SK-N-SH (cell line): ENCODE measurements around the gene TP53BP1. TPM values are rescaled to one million over a fixed set of nuclear protein-coding genes. Genes with fewer than 3 reads are reported as not detected.

Source experiments
- CTCF ChIA-PET: fragments of 300-600, 350-600 bp; formaldehyde crosslinking; extraction: SDS; loops from one replicate; lab custom pipeline; 2021; lab: Yijun Ruan, JAX
- POLR2A ChIA-PET: fragments of 350-600 bp; sonication (Branson Sonifier 250); formaldehyde crosslinking; extraction: SDS; loops from one replicate; lab custom pipeline; 2020; ENCODE audit warnings: antibody characterized with exemption, inconsistent platforms; lab: Yijun Ruan, JAX
- DNase-seq: peaks from one replicate; pipeline ENCODE4 v3.0.0; 2012
- H2AFZ ChIP-seq: fragments of 200-600 bp; sonication (generic); 2 replicates; pipeline ENCODE4 v1.8.1; 2016; ENCODE audit warnings: antibody characterized with exemption, mild to moderate bottlenecking, low read depth
- H3F3A ChIP-seq: fragments of 200-600 bp; sonication (generic); replicated peaks from 2 replicates; pipeline ENCODE3; 2016; ENCODE audit warnings: antibody characterized with exemption, mild to moderate bottlenecking; ENCODE audit not compliant: insufficient read depth
- H3K27ac ChIP-seq, 2 experiments: fragments of 200-500 bp in 1 of 2; fragments of 200-600 bp in 1 of 2; sonication (Bioruptor generic) in 1 of 2; sonication (generic), shearing (Covaris generic) in 1 of 2; 2 replicates each; pipeline versions ENCODE4 v1.5.1 to v1.6.1; 2014 to 2016; ENCODE audit warnings: low read depth in 2 of 2, inconsistent platforms in 1 of 2, low read length in 1 of 2, mild to moderate bottlenecking in 1 of 2, mixed read lengths in 1 of 2
- H3K27me3 ChIP-seq: fragments of 200-600 bp; sonication (generic), shearing (Covaris generic); 2 replicates; pipeline ENCODE4 v1.6.1; 2016; ENCODE audit warnings: mixed run types; ENCODE audit not compliant: insufficient read depth
- H3K36me3 ChIP-seq, 2 experiments: fragments of 200-500 bp in 1 of 2; fragments of 200-600 bp in 1 of 2; sonication (Bioruptor generic) in 1 of 2; sonication (generic) in 1 of 2; replicated peaks in 1 of 2; 2 replicates each; pipeline versions ENCODE3 to v1.5.1; 2014 to 2016; ENCODE audit warnings: low read length in 1 of 2, mild to moderate bottlenecking in 1 of 2; ENCODE audit not compliant: insufficient read depth in 2 of 2, control insufficient read depth in 1 of 2
- H3K4me1 ChIP-seq, 2 experiments: fragments of 200-500 bp in 1 of 2; fragments of 200-600 bp in 1 of 2; sonication (Bioruptor generic) in 1 of 2; sonication (generic), shearing (Covaris generic) in 1 of 2; 2 replicates each; pipeline versions ENCODE4 v1.5.1 to v1.6.1; 2014 to 2016; ENCODE audit warnings: low read depth in 1 of 2, low read length in 1 of 2, mixed run types in 1 of 2; ENCODE audit not compliant: insufficient read depth in 2 of 2, control insufficient read depth in 1 of 2
- H3K4me2 ChIP-seq: fragments of 200-600 bp; sonication (generic), shearing (Covaris generic); 2 replicates; pipeline ENCODE4 v1.6.1; 2017; ENCODE audit warnings: mixed run types
- H3K4me3 ChIP-seq, 2 experiments: fragments of 200-500 bp in 1 of 2; fragments of 200-600 bp in 1 of 2; sonication (Bioruptor generic) in 1 of 2; sonication (generic), shearing (Covaris generic) in 1 of 2; 2 replicates each; pipeline versions ENCODE4 v1.5.1 to v1.8.1; 2014 to 2016; ENCODE audit warnings: low read depth in 2 of 2, inconsistent platforms in 1 of 2, low read length in 1 of 2, mild to moderate bottlenecking in 1 of 2, mixed read lengths in 1 of 2, moderate library complexity in 1 of 2
- H3K79me2 ChIP-seq: fragments of 200-600 bp; sonication (generic); 2 replicates; pipeline ENCODE4 v1.8.1; 2017; ENCODE audit warnings: mild to moderate bottlenecking; ENCODE audit not compliant: insufficient read depth
- H3K9ac ChIP-seq: fragments of 200-600 bp; sonication (generic); 2 replicates; pipeline ENCODE4 v1.6.1; 2017; ENCODE audit warnings: mixed run types
- H3K9me2 ChIP-seq: fragments of 200-600 bp; sonication (generic); 2 replicates; pipeline ENCODE4 v1.6.1; 2017; ENCODE audit warnings: mixed run types
- H3K9me3 ChIP-seq: fragments of 200-600 bp; sonication (generic); 2 replicates; pipeline ENCODE4 v1.6.1; 2017; ENCODE audit warnings: mixed run types, mild to moderate bottlenecking, moderate library complexity
- H4K20me1 ChIP-seq: fragments of 200-600 bp; sonication (generic); 2 replicates; pipeline ENCODE4 v1.6.1; 2017; ENCODE audit warnings: mild to moderate bottlenecking, mixed run types; ENCODE audit not compliant: insufficient read depth
- ELF1 ChIP-seq: IDR thresholded peaks from 2 replicates; pipeline ENCODE4 v1.4.0; 2012
- FOXJ3 ChIP-seq: sonication (generic); formaldehyde crosslinking; IDR thresholded peaks from 2 replicates; pipeline ENCODE4 v1.5.1; 2020; ENCODE audit warnings: mild to moderate bottlenecking, missing genetic modification reagents
- GABPA ChIP-seq: IDR thresholded peaks from 2 replicates; pipeline ENCODE4 v1.4.0; 2012; ENCODE audit warnings: low read depth, mild to moderate bottlenecking
- IRF3 ChIP-seq: fragments of 150-350 bp; IDR thresholded peaks from 2 replicates; pipeline ENCODE4 v1.6.1; 2016; ENCODE audit warnings: mild to moderate bottlenecking, low read depth, low read length
- MAX ChIP-seq: IDR thresholded peaks from 2 replicates; pipeline ENCODE4 v1.4.0; 2012; ENCODE audit warnings: low read depth
- MEF2A ChIP-seq: IDR thresholded peaks from 2 replicates; pipeline ENCODE4 v1.4.0; 2012; ENCODE audit warnings: low read depth, borderline replicate concordance
- NFIC ChIP-seq: IDR thresholded peaks from 2 replicates; pipeline ENCODE4 v1.4.0; 2012; ENCODE audit warnings: borderline replicate concordance
- POLR2AphosphoS5 ChIP-seq: IDR thresholded peaks from 2 replicates; pipeline ENCODE4 v1.6.1; 2012; ENCODE audit warnings: low read depth, low read length
- RAD21 ChIP-seq: IDR thresholded peaks from 2 replicates; pipeline ENCODE4 v1.6.1; 2012; ENCODE audit warnings: mild to moderate bottlenecking, low read length
- REST ChIP-seq: IDR thresholded peaks from 2 replicates; pipeline ENCODE4 v1.6.1; 2012; ENCODE audit warnings: mild to moderate bottlenecking, low read depth, low read length, moderate library complexity
- RFX5 ChIP-seq: IDR thresholded peaks from 2 replicates; pipeline ENCODE4 v1.6.1; 2012; ENCODE audit warnings: mild to moderate bottlenecking, improper control_type of control experiment, low read length
- SIN3A ChIP-seq: IDR thresholded peaks from 2 replicates; pipeline ENCODE4 v1.6.1; 2012; ENCODE audit warnings: low read depth, mild to moderate bottlenecking, low read length, moderate library complexity, borderline replicate concordance
- TEAD4 ChIP-seq: IDR thresholded peaks from 2 replicates; pipeline ENCODE4 v1.4.0; 2012; ENCODE audit warnings: mild to moderate bottlenecking, borderline replicate concordance; ENCODE audit not compliant: insufficient read depth
- whole genome bisulfite sequencing: methylation state at CpG from one replicate; pipeline ENCODE4 v1.1.6; 2017; ENCODE audit warnings: low lambda C conversion rate; 5-methylcytosine and 5-hydroxymethylcytosine counted together
- polyA plus RNA-seq, 3 experiments: library from polyadenylated mRNA; depleted of rRNA; stranded (reverse); fragments of >200 nt; gene quantifications; 2 replicates each; pipeline ENCODE4 v1.2.3, GENCODE V29; 2012

Gene TP53BP1
- polyA plus RNA-seq, 1 of the 3 experiments (the other 2 are of a cell fraction), result 27.1 TPM

- DNase-seq, result no peak
- H3K27ac ChIP-seq, result peak overlapping the region in 1 of 2 experiments; percentile 32; a peak in 1 of 4 replicates
- H3K4me2 ChIP-seq, result peak overlapping the region; percentile 11; the same call in 1 of the 2 replicates
- WGBS, result 32% methylated on average over 1 of the region's 1 CpG
- H3K4me3 ChIP-seq, result no peak overlapping the region
- H3K27me3 ChIP-seq, result no peaks in the 10 kb centered on the region
- H4K20me1 ChIP-seq, result no peaks in the 10 kb centered on the region
- H2AFZ ChIP-seq, result peak overlapping the region; percentile 54; the same call in 1 of the 2 replicates
- no peaks in the 10 kb centered on the region for H3K9me2 ChIP-seq
- peaks cover 11% of the 10 kb centered on the region for H3F3A ChIP-seq
- ChIA-PET POLR2A (interaction anchor here (0.5 kb wide), 1 partner anchor 52 kb away, joined by 4 read pairs; no protein-coding TSS in a partner anchor), CTCF (interaction anchor here (0.7 to 4.0 kb wide), 17 partner anchors 10 to 185 kb away, joined by 3 to 42 read pairs (median 5); partner anchors contain the start of genes TP53BP1, TUBGCP4 and ZSCAN29)
- H3K9ac ChIP-seq, result no peak overlapping the region
- H3K9me3 ChIP-seq, result no peaks in the 10 kb centered on the region
- no peaks in the 10 kb centered on the region for H3K36me3 ChIP-seq
- no peak for TF ChIP-seq IRF3
- no peak for TF ChIP-seq RAD21
- no peak for TF ChIP-seq NFIC
- TF ChIP-seq GABPA, result no peak
- TF ChIP-seq RFX5, result no peak
- TF ChIP-seq REST, result no peak
- TF ChIP-seq MAX, result no peak
- no peak for TF ChIP-seq SIN3A
- TF ChIP-seq ELF1, result no peak
- no peak for TF ChIP-seq POLR2AphosphoS5
- no peak for TF ChIP-seq FOXJ3 (CRISPR knock-in tag)
- TF ChIP-seq TEAD4, result no peak
- no peak for TF ChIP-seq MEF2A
- H3K4me1 ChIP-seq, result peaks cover 27 to 45% of the 10 kb centered on the region in 2 experiments
- H3K79me2 ChIP-seq, result no peaks in the 10 kb centered on the region
Measured at GRCh38 chr15:43513550-43513949, 20.6 kb upstream of the TP53BP1 start.
